Chondrocyte (in vitro differentiated cells): Measurements from ENCODE around the gene AKT3. TPM values are rescaled to one million over a fixed set of nuclear protein-coding genes. Genes with fewer than 3 reads are reported as not detected.

ENCODE experiments used
- DNase-seq: peaks from one replicate; pipeline ENCODE4 v3.0.0; 2021; ENCODE audit warnings: mixed read lengths, low spot score
- H3K27ac Mint-ChIP-seq: one replicate; pipeline ENCODE4 v1.8.0; 2021; ENCODE audit warnings: mild to moderate bottlenecking, moderate library complexity, mixed read lengths; ENCODE audit not compliant: unreplicated experiment
- H3K27me3 Mint-ChIP-seq: 2 replicates; pipeline ENCODE4 v1.8.0; 2021; ENCODE audit warnings: low read depth, mixed read lengths
- H3K36me3 Mint-ChIP-seq: 2 replicates; pipeline ENCODE4 v1.8.0; 2021; ENCODE audit warnings: low read depth, mixed read lengths
- H3K4me1 Mint-ChIP-seq: 2 replicates; pipeline ENCODE4 v1.8.0; 2021; ENCODE audit warnings: low read depth, mild to moderate bottlenecking, mixed read lengths
- H3K4me3 Mint-ChIP-seq: one replicate; pipeline ENCODE4 v1.8.0; 2021; ENCODE audit warnings: mild to moderate bottlenecking, moderate library complexity, mixed read lengths; ENCODE audit not compliant: unreplicated experiment
- H3K9me3 Mint-ChIP-seq: 2 replicates; pipeline ENCODE4 v1.8.0; 2021; ENCODE audit warnings: low read depth, mixed read lengths
- total RNA-seq: library from RNA; stranded (reverse); gene quantifications from 3 replicates; pipeline ENCODE4 v1.2.1, GENCODE V29; 2021
- TF ChIP-seq, protein P1 (sequence below): fragments of 200-600 bp; sonication (generic); IDR thresholded peaks from 2 replicates; pipeline ENCODE4 v1.5.0; 2021; ENCODE audit warnings: antibody characterized with exemption, mild to moderate bottlenecking, moderate library complexity

AKT3 gene
- total RNA-seq, 1 donor from 2014 or later: 111 TPM

DNA sequence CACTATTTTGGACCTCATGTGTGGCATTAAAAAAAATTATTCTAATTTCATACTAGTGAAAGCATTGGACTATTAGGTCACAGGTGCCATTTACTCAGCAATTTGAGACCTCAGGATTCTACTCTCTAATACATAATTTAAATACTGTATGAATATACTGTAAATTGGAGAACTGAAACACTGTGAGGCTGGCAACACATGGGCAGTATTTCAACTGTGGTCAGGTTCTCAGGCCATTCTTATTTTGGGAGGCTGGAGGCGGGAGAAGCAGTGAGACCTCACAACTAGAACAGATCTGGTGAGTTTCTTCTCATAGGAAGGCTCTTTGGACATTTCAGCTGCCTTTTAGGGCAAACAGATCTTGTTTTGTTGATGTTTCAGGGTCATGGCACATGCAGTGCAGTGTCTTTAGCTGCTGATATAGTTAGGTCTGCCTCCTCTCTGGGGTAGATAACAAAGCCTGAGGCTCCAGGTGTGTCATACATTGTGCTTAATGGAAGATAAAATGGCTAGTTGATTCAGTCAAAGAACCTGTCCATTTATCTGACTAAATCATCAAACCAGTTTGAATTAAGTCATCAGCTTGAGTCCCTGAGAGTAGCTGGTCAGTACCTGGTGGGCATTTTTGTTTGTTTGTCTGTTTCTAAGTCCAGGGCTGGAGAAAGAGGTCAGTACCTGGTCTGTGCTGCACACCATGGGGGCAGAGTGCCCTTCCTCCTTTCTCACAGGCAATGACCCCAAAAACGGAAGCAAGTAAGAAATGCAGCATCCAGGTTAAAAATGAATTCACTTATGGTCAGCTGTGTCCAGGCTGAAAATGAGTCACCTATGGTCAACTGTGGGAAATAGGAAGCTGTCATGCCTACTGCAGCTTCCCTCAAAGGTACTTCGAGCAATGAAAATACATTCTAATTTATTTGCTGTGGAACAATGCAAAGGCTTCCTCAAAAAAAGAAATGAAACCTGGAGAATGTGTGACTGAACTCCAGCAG is 378.0 kb downstream of the AKT3 start:
- no peak overlapping the region for H3K27ac Mint-ChIP-seq
- peaks cover 4% of the 10 kb centered on the region for H3K36me3 Mint-ChIP-seq
- peaks cover 6% of the 10 kb centered on the region for H3K4me1 Mint-ChIP-seq
- no peak for DNase-seq
- H3K27me3 Mint-ChIP-seq: no peaks in the 10 kb centered on the region
- TF ChIP-seq, protein P1, sequence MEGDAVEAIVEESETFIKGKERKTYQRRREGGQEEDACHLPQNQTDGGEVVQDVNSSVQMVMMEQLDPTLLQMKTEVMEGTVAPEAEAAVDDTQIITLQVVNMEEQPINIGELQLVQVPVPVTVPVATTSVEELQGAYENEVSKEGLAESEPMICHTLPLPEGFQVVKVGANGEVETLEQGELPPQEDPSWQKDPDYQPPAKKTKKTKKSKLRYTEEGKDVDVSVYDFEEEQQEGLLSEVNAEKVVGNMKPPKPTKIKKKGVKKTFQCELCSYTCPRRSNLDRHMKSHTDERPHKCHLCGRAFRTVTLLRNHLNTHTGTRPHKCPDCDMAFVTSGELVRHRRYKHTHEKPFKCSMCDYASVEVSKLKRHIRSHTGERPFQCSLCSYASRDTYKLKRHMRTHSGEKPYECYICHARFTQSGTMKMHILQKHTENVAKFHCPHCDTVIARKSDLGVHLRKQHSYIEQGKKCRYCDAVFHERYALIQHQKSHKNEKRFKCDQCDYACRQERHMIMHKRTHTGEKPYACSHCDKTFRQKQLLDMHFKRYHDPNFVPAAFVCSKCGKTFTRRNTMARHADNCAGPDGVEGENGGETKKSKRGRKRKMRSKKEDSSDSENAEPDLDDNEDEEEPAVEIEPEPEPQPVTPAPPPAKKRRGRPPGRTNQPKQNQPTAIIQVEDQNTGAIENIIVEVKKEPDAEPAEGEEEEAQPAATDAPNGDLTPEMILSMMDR: no peak
- H3K9me3 Mint-ChIP-seq: no peaks in the 10 kb centered on the region
- no peak overlapping the region for H3K4me3 Mint-ChIP-seq

- H3K4me1 Mint-ChIP-seq: peaks cover 6% of the 10 kb centered on the region
- no peaks in the 10 kb centered on the region for H3K9me3 Mint-ChIP-seq
- TF ChIP-seq, protein P1: no peak
- no peak for DNase-seq
- H3K36me3 Mint-ChIP-seq: peaks cover 4% of the 10 kb centered on the region
- H3K27me3 Mint-ChIP-seq: no peaks in the 10 kb centered on the region
- no peak overlapping the region for H3K4me3 Mint-ChIP-seq
- no peak overlapping the region for H3K27ac Mint-ChIP-seq
Measured at GRCh38 chr1:243471026-243471685, 378.9 kb downstream of the AKT3 start.

DNA sequence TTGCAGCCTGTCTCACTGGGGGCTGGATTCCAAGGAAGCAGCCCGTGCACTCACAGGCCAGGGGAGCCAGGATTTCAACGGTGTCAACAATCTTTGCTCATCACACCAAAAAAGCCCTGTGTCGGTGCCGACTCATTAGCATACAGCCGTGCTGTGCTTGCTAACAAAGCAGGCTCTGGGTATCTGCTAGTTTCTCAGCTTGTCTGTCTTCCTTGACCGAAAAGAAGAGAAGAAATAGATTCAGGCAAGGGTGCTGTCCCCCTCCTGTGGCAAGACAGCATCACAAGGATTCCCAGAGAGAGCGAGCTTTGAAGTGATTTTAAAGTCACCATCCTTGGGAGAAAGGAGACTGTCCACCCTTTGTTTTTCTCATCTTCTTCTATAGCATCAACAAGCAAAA is 379.5 kb downstream of the AKT3 start:
- peaks cover 2% of the 10 kb centered on the region for H3K36me3 Mint-ChIP-seq
- no peaks in the 10 kb centered on the region for H3K9me3 Mint-ChIP-seq
- no peak for DNase-seq
- peaks cover 6% of the 10 kb centered on the region for H3K4me1 Mint-ChIP-seq
- TF ChIP-seq, protein P1: no peak
- no peak overlapping the region for H3K27ac Mint-ChIP-seq
- no peaks in the 10 kb centered on the region for H3K27me3 Mint-ChIP-seq
- H3K4me3 Mint-ChIP-seq: no peak overlapping the region

- Mint-ChIP-seq H3K36me3 (peaks cover 2% of the 10 kb centered on the region), H3K4me3 (no peak overlapping the region), H3K27me3 (no peaks in the 10 kb centered on the region), H3K4me1 (peaks cover 6% of the 10 kb centered on the region), H3K9me3 (no peaks in the 10 kb centered on the region), H3K27ac (no peak overlapping the region)
- TF ChIP-seq, protein P1: no peak
- DNase-seq: no peak
Measured at GRCh38 chr1:243469497-243469896, 380.5 kb downstream of the AKT3 start.

DNA sequence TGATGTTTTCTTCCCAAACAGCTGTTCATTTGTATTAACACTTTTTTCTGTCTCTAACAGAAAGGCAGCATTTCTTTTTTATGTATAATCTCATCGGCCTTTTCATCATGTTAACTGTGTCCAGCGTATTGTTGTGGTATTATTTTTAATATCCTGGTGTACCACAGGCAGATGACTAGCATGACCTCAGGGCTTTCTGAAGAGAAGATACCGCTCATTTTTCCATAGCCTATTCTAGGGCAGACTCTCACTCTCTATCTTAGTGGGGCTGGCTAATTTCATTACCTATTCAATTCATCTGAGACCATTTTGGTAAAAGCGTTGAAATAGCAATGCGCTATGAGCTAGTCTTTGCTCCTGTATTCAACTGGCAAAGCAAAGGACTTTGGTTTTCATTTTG is 384.3 kb downstream of the AKT3 start:
- no peak overlapping the region for H3K4me3 Mint-ChIP-seq
- H3K9me3 Mint-ChIP-seq: no peaks in the 10 kb centered on the region
- no peaks in the 10 kb centered on the region for H3K4me1 Mint-ChIP-seq
- H3K36me3 Mint-ChIP-seq: peaks cover 5% of the 10 kb centered on the region
- no peak for DNase-seq
- H3K27ac Mint-ChIP-seq: no peak overlapping the region
- TF ChIP-seq, protein P1: no peak
- H3K27me3 Mint-ChIP-seq: no peaks in the 10 kb centered on the region
